ENCODE data around the gene CD2. TPM values are rescaled to one million over a fixed set of nuclear protein-coding genes. Genes with fewer than 3 reads are reported as not detected.

The CD2 gene
- total RNA-seq, 4 donors from 2014 or later, result 0.16 TPM; not detected in 3

- DNase-seq, result no peak
- TF ChIP-seq CTCF (IDR thresholded peaks at IDR 0.05 in 4 of 5, conservative IDR thresholded peaks at IDR 0.05 in 1 of 5), result no peak
- TF ChIP-seq POLR2A (IDR thresholded peaks at IDR 0.05), result no peak
Observed at GRCh38 chr1:116709666-116710167, 44.5 kb upstream of the CD2 start.

GRCh38 chr1:116710420-116711262 lies 43.6 kb upstream of the CD2 start:
- TF ChIP-seq CTCF (IDR thresholded peaks at IDR 0.05 in 4 of 5, conservative IDR thresholded peaks at IDR 0.05 in 1 of 5) (no peak), POLR2A (IDR thresholded peaks at IDR 0.05) (no peak)
- DNase-seq, result no peak
- Histone ChIP-seq H3K36me3 (no peaks in the 10 kb centered on the region), H3K9me3 (no peaks in the 10 kb centered on the region), H3K27ac (no peak overlapping the region), H3K27me3 (no peaks in the 10 kb centered on the region), H3K4me3 (no peak overlapping the region), H3K4me1 (no peaks in the 10 kb centered on the region)
- intact Hi-C loops (cut with DNase I; ENCODE audit: low total_unique reads) (no loop called here), in situ Hi-C loops (cut with MboI; ENCODE audit: low sequenced_read_pairs in 4 of 4) (no loop called here)
- ATAC-seq, result no peak

More at GRCh38 chr1:116709666-116710167, 44.5 kb upstream of the CD2 start:
- Histone ChIP-seq H3K27me3 (no peaks in the 10 kb centered on the region), H3K27ac (no peak overlapping the region), H3K36me3 (no peaks in the 10 kb centered on the region), H3K9me3 (no peaks in the 10 kb centered on the region), H3K4me3 (no peak overlapping the region), H3K4me1 (no peaks in the 10 kb centered on the region)
- intact Hi-C loops (cut with DNase I; ENCODE audit: low total_unique reads), result no loop called here
- in situ Hi-C loops (cut with MboI; ENCODE audit: low sequenced_read_pairs in 4 of 4), result no loop called here
- ATAC-seq, result no peak

DNA sequence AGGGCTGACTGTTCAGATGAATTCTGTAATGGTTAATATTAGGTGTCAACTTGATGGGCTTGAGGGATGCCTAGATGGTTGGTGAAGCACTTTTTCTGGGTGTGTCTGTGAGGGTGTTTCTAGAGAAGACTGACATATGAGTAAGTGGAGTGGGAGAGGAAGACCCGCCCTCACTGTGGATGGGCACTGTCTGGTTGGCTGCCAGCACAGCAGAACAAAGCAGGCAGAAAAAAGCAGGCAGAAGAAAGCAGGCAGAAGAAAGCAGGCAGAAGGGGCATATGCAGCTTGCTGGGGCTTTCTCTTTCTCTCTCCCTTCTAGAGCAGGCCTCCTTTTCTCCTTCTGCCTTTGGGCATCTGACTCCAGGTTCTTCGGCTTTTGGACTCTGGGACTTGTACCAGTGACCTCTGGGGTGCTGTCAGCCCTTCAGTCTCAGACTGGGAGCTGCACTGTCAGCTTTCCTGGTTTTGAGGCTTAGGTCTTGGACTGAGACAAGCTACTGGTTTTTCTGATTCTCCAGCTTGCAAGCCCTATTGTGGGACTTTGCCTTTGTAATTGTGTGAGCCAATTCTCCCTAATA lies 42.9 kb upstream of the CD2 start:
- in situ Hi-C loops (cut with MboI; ENCODE audit: low sequenced_read_pairs in 4 of 4), result no loop called here

GRCh38 chr1:116712510-116712909 lies 41.7 kb upstream of the CD2 start:
- ATAC-seq (no peak), DNase-seq (no peak)
- intact Hi-C loops (cut with DNase I; ENCODE audit: low total_unique reads) (no loop called here), in situ Hi-C loops (cut with MboI; ENCODE audit: low sequenced_read_pairs in 4 of 4) (no loop called here)
- Histone ChIP-seq H3K9me3 (no peaks in the 10 kb centered on the region), H3K36me3 (no peaks in the 10 kb centered on the region), H3K4me1 (no peaks in the 10 kb centered on the region), H3K27ac (no peak overlapping the region), H3K27me3 (peaks cover 0 to 3% (median 0%) of the 10 kb centered on the region in 3 donors), H3K4me3 (no peak overlapping the region)
- TF ChIP-seq CTCF (IDR thresholded peaks at IDR 0.05 in 4 of 5, conservative IDR thresholded peaks at IDR 0.05 in 1 of 5) (no peak), POLR2A (IDR thresholded peaks at IDR 0.05) (no peak)

More for the DNA sequence above, 42.9 kb upstream of the CD2 start:
- Histone ChIP-seq H3K27me3 (peaks cover 0 to 2% (median 0%) of the 10 kb centered on the region in 3 donors), H3K36me3 (no peaks in the 10 kb centered on the region), H3K27ac (no peak overlapping the region), H3K9me3 (no peaks in the 10 kb centered on the region), H3K4me1 (no peaks in the 10 kb centered on the region), H3K4me3 (no peak overlapping the region)
- no peak for TF ChIP-seq POLR2A (IDR thresholded peaks at IDR 0.05)
- TF ChIP-seq CTCF (IDR thresholded peaks at IDR 0.05 in 4 of 5, conservative IDR thresholded peaks at IDR 0.05 in 1 of 5), result no peak
- intact Hi-C loops (cut with DNase I; ENCODE audit: low total_unique reads), result no loop called here
- ATAC-seq, result no peak
- no peak for DNase-seq
